ENCODE measurements around the gene MEX3D.

DNA sequence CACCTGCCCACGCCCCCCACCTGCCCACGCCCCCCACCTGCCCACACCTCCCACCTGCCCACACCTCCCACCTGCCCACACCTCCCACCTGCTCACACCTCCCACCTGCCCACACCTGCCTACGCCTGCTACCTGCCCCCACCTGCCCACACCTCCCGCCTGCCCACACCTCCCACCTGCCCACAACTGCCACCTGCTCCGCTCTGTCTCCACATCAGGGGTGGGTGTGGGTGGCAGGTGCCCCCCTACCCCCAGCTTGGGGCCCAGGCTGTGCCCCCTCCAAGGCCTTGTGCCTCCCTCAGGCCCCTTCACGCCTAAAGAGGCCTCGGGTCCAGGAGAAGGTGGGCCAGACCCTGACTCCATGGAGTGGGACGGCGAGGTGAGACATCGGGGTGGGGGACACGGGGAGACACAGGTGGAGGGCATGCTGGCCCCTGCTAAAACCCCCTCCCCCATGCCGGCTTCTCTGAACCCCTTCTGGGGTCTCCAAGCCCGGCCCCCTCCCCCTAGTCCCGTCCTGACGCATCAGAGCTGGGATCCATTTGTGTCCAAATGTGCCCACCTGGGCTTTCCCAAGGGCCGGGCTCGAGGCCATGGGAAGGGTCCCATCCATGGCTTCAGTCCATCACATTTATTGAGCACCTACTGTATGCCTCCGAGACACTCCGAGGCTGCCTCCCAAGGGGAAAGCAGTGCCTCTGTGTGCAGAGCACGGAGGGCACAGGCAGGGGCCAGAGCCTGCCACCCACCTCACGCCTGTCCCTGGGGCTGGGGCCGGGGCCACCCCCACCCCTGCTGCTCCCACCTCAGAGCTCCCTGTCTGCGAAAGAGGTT is 39.3 kb downstream of the MEX3D start:
- TF ChIP-seq EZH2 (IDR thresholded peaks at IDR 0.05; ENCODE audit: borderline replicate concordance, insufficient read depth, low read depth, low read length, poor library complexity, severe bottlenecking), result no peak
- no peak for TF ChIP-seq CTCF (IDR thresholded peaks at IDR 0.05)
